Measurements from ENCODE around the gene MYOCOS. TPM values are rescaled to one million over a fixed set of nuclear protein-coding genes. Genes with fewer than 3 reads are reported as not detected.
"Not testable (repeated sequence)": the region's sequence is repeated elsewhere in the genome, so short reads cannot be mapped to it uniquely, and the experiment has no call there.

Gene MYOCOS
- total RNA-seq, 1 experiment from 2014 or later = not detected

DNA sequence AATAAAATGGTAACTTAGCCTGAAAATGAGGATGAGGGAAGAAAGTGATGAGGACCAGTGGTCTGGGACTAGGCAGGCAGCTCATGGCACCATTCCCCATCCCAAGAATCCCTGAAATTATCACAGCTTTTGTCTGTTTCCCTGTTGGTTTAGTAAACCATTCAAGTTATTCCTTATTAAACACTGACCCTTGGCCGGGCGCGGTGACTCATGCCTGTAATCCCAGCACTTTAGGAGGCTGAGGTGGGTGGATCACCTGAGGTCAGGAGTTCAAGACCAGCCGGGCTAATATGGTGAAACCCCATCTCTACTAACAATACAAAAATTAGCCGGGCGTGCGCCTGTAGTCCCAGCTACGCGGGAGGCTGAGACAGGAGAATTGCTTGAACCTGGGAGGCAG lies 34.2 kb downstream of the MYOCOS start:
- Histone ChIP-seq H3K4me1 (ENCODE audit: control insufficient read depth in 1 of 2, insufficient read depth in 2 of 2, low read length in 2 of 2) (peaks cover 0 to 18% of the 10 kb centered on the region in 2 experiments; a peak in 3 of 4 replicates), H3K4me2 (ENCODE audit: low read length) (peak overlapping the region; percentile 4; the same call in 1 of the 2 replicates)
- H3K36me3 ChIP-seq (ENCODE audit: control insufficient read depth in 1 of 2, insufficient read depth in 2 of 2, low read length in 2 of 2); H3K9ac ChIP-seq (ENCODE audit: low read length); H4K20me1 ChIP-seq (ENCODE audit: insufficient read depth); H2AFZ ChIP-seq (ENCODE audit: low read depth, low read length, poor library complexity, severe bottlenecking); intact Hi-C loops (cut with micrococcal nuclease); ATAC-seq; BruUV-seq (replicated peaks); H3K9me3 ChIP-seq (ENCODE audit: control insufficient read depth in 1 of 2, insufficient read depth in 1 of 2, low read depth in 1 of 2, low read length in 2 of 2); H3K4me3 ChIP-seq (replicated peaks in 1 of 2; ENCODE audit: low read depth in 1 of 2, low read length in 2 of 2); H3K9me2 ChIP-seq (ENCODE audit: insufficient read depth); H3K79me2 ChIP-seq (ENCODE audit: insufficient read depth, low read length); POLR2A ChIA-PET; H3K27me3 ChIP-seq (ENCODE audit: insufficient read depth, low read length); H3K27ac ChIP-seq (ENCODE audit: low read depth, low read length); RAD21 ChIA-PET (ENCODE audit: low non-redundant PET in 1 of 2, low total read pairs in 2 of 2, uncharacterized antibody in 2 of 2, unreplicated experiment in 2 of 2); DNase-seq (ENCODE audit: low read depth, low spot score): not testable (repeated sequence)
- CTCF ChIA-PET = interaction anchor here (1.2 to 1.6 kb wide), 3 partner anchors 10 to 330 kb away, joined by 3 to 6 read pairs (median 4); no protein-coding TSS in a partner anchor

DNA sequence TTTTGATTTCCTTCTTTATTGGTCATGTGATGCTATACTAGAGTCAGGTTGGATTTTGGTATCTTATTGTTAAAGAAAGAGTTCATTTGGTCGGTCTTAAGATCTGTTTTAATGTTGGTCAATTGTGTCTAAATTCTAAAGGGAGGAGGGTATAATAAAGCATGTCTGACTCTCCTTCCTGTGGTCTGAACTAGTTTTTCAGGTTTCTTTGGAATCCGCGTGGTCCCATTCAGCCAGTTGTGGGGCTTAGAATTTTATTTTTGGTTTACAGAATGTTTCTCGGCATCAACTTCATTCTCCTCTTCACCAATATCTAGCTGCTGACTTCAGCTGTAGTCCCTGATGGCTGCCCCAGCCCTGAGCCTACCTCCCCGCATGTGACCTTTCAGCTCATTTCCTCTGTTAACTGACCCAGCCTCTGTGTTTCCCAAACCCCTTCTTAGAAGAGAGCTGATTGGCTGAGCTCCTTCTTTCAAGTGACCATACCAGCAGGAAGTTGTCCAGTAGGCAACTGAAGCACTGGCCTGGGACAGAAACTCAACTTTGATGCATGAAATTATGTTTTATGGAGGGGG lies 39.1 kb downstream of the MYOCOS start:
- TF ChIP-seq CEBPB (IDR thresholded peaks at IDR 0.05; ENCODE audit: low read depth) (no peak), EZH2 (IDR thresholded peaks at IDR 0.05) (no peak), CBX3 (IDR thresholded peaks at IDR 0.05; ENCODE audit: low read depth) (no peak), FOSL1 (IDR thresholded peaks at IDR 0.05; ENCODE audit: low read depth) (no peak), EZH2phosphoT487 (IDR thresholded peaks at IDR 0.05; ENCODE audit: borderline replicate concordance) (no peak)
- TF ChIP-seq, protein P1, sequence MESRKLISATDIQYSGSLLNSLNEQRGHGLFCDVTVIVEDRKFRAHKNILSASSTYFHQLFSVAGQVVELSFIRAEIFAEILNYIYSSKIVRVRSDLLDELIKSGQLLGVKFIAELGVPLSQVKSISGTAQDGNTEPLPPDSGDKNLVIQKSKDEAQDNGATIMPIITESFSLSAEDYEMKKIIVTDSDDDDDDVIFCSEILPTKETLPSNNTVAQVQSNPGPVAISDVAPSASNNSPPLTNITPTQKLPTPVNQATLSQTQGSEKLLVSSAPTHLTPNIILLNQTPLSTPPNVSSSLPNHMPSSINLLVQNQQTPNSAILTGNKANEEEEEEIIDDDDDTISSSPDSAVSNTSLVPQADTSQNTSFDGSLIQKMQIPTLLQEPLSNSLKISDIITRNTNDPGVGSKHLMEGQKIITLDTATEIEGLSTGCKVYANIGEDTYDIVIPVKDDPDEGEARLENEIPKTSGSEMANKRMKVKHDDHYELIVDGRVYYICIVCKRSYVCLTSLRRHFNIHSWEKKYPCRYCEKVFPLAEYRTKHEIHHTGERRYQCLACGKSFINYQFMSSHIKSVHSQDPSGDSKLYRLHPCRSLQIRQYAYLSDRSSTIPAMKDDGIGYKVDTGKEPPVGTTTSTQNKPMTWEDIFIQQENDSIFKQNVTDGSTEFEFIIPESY (IDR thresholded peaks at IDR 0.05; ENCODE audit: extremely low read depth, insufficient replicate concordance, low read length) = no peak
- RAD21 ChIA-PET (ENCODE audit: low non-redundant PET in 1 of 2, low total read pairs in 2 of 2, uncharacterized antibody in 2 of 2, unreplicated experiment in 2 of 2) = no interaction called here
- CTCF ChIA-PET = no interaction called here
- H3K36me3 ChIP-seq (ENCODE audit: control insufficient read depth in 1 of 2, insufficient read depth in 2 of 2, low read length in 2 of 2) = no peaks in the 10 kb centered on the region
- no peaks in the 10 kb centered on the region for H4K20me1 ChIP-seq (ENCODE audit: insufficient read depth)
- H3K4me2 ChIP-seq (ENCODE audit: low read length) = 0 out of 2 replicates have a peak overlapping the region, but pooled peaks have one; percentile 4
- intact Hi-C loops (cut with micrococcal nuclease) = no loop called here
- ATAC-seq (no peak), DNase-seq (ENCODE audit: low read depth, low spot score) (no peak)
- no peak overlapping the region for H3K4me3 ChIP-seq (replicated peaks in 1 of 2; ENCODE audit: low read depth in 1 of 2, low read length in 2 of 2)
- H3K4me1 ChIP-seq (ENCODE audit: control insufficient read depth in 1 of 2, insufficient read depth in 2 of 2, low read length in 2 of 2) = peaks cover 0 to 12% of the 10 kb centered on the region in 2 experiments; a peak in 3 of 4 replicates
- no peaks in the 10 kb centered on the region for H3K79me2 ChIP-seq (ENCODE audit: insufficient read depth, low read length)
- H3K9me2 ChIP-seq (ENCODE audit: insufficient read depth) = no peaks in the 10 kb centered on the region
- no peak overlapping the region for H2AFZ ChIP-seq (ENCODE audit: low read depth, low read length, poor library complexity, severe bottlenecking)
- POLR2A ChIA-PET = no interaction called here
- no peaks in the 10 kb centered on the region for H3K9me3 ChIP-seq (ENCODE audit: control insufficient read depth in 1 of 2, insufficient read depth in 1 of 2, low read depth in 1 of 2, low read length in 2 of 2)
- no peak overlapping the region for H3K27ac ChIP-seq (ENCODE audit: low read depth, low read length)
- BruUV-seq (replicated peaks) = no TSS peak
- H3K27me3 ChIP-seq (ENCODE audit: insufficient read depth, low read length) = no peaks in the 10 kb centered on the region
- H3K9ac ChIP-seq (ENCODE audit: low read length) = no peak overlapping the region
